ENCODE data around the gene IZUMO1.

DNA sequence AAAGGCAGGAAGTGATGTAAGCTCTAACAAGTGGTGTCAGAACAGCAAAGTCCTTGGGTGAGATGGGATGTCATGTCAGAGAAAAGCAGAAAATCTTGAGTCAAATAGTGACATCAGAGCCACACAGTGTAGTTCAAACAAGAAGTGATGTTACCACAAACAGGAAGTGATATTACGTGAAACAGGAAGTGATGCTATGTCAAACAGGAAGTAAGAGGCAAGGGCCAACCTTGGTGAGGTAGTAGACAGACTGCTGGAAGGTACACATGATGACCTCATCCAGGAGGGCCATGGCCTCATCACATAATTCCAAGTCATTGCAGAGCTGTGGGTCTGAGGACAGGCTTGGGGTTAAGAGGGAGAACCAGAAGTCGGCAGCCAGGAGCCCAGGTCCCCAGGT is 20.2 kb downstream of the IZUMO1 start:
- TF ChIP-seq, protein P1, sequence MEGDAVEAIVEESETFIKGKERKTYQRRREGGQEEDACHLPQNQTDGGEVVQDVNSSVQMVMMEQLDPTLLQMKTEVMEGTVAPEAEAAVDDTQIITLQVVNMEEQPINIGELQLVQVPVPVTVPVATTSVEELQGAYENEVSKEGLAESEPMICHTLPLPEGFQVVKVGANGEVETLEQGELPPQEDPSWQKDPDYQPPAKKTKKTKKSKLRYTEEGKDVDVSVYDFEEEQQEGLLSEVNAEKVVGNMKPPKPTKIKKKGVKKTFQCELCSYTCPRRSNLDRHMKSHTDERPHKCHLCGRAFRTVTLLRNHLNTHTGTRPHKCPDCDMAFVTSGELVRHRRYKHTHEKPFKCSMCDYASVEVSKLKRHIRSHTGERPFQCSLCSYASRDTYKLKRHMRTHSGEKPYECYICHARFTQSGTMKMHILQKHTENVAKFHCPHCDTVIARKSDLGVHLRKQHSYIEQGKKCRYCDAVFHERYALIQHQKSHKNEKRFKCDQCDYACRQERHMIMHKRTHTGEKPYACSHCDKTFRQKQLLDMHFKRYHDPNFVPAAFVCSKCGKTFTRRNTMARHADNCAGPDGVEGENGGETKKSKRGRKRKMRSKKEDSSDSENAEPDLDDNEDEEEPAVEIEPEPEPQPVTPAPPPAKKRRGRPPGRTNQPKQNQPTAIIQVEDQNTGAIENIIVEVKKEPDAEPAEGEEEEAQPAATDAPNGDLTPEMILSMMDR (IDR thresholded peaks at IDR 0.05 in 8 of 11, conservative IDR thresholded peaks at IDR 0.05 in 3 of 11), result no peak
- no peak for TF ChIP-seq POLR2A (IDR thresholded peaks at IDR 0.05)
- peak in 1 of 3 donors; percentile 47 for TF ChIP-seq POLR2AphosphoS5 (IDR thresholded peaks at IDR 0.05)
